ENCODE data around the gene HMCN2.

- no peak for TF ChIP-seq CTCF (IDR thresholded peaks at IDR 0.05; ENCODE audit: low read length)
- no peak for TF ChIP-seq EZH2phosphoT487 (IDR thresholded peaks at IDR 0.05; ENCODE audit: low read length)
- no peak for TF ChIP-seq EZH2 (optimal IDR thresholded peaks at IDR 0.05; ENCODE audit: low read depth, low read length)
These were observed 71.8 kb downstream of the HMCN2 start for GRCh38 chr9:130337318-130337717.
